CMK (cell line): ENCODE data around the gene RBFOX1.

Experiments used
- DNase-seq: peaks from one replicate; pipeline ENCODE4 v3.0.0-alpha.2; 2010; ENCODE audit warnings: low read depth

The RBFOX1 gene

DNA sequence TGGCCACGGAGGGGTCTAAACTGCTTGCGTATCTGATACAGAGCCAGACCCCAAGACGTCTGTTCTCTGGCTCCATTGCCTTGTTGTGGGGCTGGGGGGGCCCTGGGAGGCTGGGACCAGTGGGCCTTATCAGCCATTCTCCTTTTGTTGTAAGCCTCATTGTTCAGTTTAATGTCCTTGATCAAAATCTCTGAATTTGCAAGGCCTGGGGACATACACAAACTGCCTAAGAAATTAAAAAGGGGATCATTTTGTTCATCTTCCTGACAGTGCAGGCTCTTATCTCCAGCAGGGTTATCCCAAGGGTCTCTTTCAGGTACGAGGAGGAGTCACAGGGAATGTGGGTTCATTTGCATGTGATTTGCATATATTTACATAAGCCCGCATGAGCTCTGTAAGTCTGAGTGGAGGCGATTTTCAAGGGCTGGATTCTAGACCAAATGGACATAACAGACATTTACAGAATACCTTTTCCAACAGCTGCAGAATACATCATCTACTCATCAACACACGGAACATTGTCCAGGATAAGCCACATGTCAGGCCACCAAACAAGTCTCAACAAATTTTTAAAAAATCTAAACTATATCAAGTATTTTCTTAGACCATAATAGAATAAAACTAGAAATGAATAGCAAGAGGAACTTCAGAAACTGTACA lies 269.8 kb downstream of the RBFOX1 start:
- no peak for DNase-seq

GRCh38 chr16:7605812-7606211 lies 273.2 kb downstream of the RBFOX1 start:
- DNase-seq, result no peak

GRCh38 chr16:7612671-7613070 lies 280.0 kb downstream of the RBFOX1 start:
- DNase-seq, result no peak

- no peak for DNase-seq
Observed at GRCh38 chr16:7613518-7613917, 280.9 kb downstream of the RBFOX1 start.

DNA sequence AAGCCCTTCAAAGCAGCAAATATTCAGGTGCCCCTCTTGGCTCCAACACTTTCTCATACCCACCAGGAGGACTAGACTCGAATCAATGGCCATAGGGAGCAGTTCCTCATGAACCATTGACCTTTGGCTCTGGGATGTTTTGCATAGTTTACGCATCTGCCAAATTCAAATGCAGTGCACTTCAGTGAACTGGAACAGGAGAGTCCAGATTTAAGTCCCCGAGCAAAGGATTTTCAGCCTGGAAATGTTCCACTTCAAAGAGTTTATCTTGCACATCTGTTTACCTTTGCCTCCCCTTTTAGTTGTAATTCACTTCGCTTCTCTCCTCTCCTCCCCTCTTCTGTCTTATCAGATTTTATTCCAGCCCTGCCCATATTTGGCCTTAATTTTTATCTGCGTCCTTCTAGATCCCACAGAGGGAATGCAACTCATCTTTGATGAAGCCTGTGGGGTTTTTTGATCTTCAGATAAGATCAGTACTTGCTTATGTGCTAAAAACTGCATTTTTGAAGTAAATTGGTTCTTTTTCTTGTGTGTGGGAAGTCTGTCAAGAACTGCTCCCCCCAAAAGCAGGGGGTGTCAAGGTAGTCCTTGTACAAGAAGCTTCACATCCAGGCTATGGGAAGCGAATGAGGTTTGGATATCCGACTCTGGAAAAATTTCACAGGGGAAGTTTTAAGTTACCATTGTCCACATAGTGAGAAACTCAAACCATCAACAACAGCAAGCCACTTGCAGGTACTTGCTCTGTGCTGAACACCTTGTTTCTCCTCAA lies 281.6 kb downstream of the RBFOX1 start:
- DNase-seq, result no peak

DNA sequence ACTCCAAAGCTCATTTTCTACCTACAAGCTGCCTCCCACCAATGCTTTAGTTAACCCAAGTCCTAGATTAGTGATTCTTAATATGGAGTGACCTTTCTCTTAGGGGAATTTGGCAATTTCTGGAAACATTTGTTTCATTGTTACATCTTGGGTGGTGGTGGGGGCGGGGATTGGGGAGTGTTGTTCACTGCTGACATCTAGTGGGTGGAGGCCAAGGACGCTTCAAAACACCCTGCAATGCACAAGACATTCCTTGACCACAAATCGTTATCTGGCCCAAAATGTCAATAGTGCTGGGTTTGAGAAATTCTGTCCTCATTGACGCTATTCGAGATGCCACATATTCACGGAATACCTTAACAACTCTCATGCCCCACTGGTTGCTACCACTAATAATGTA lies 282.9 kb downstream of the RBFOX1 start:
- DNase-seq, result no peak

DNA sequence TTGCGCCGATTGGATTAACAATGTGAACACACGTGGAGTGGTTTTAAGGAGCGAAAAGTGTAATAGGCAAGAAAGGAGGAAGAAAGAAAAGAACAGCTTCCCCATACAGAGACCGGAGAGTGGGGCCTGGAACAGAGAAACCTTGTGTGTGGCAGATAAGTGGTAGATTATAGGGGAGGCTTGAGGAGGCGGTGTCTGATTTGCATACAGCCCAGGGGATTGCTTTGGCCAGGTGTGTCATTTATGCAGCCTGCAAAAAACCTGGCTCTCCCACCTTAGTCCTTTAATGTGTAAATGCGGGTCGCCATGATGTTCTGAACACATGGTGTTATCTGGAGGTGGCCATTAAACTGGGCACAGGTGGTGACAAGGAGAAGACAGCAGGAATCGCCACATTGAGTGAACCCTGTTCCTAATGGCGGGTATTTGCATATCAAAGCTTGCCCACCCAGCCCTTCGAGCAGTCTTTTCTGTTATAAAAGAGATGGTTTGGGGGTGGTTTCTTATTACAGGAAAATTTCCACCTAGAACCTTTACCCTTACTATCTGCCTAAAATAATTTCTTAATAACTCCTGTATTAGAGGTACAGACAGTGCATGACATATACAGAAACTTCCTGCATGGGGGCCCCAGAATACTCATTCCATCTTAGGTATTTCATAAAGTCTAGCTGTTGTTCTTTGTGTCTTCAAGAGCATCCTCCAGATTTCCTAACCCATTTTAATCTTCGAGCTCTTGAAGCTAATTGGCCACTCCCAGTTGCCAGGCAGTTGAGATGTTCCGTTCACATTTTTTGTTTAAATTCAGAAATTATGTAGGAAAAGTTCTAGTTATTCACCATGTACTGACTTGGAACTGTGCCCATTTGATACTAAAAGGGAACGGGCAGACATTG lies 292.5 kb downstream of the RBFOX1 start:
- no peak for DNase-seq

- no peak for DNase-seq
Observed at GRCh38 chr16:7628981-7629380, 296.3 kb downstream of the RBFOX1 start.

GRCh38 chr16:7629571-7629970 lies 296.9 kb downstream of the RBFOX1 start:
- no peak for DNase-seq

- no peak for DNase-seq
Observed at GRCh38 chr16:7637446-7637845, 304.8 kb downstream of the RBFOX1 start.

- no peak for DNase-seq
Observed at GRCh38 chr16:7638306-7638705, 305.7 kb downstream of the RBFOX1 start.

- DNase-seq, result no peak
Observed at GRCh38 chr16:7640334-7640733, 307.7 kb downstream of the RBFOX1 start.

GRCh38 chr16:7644176-7644575 lies 311.5 kb downstream of the RBFOX1 start:
- DNase-seq, result no peak

DNA sequence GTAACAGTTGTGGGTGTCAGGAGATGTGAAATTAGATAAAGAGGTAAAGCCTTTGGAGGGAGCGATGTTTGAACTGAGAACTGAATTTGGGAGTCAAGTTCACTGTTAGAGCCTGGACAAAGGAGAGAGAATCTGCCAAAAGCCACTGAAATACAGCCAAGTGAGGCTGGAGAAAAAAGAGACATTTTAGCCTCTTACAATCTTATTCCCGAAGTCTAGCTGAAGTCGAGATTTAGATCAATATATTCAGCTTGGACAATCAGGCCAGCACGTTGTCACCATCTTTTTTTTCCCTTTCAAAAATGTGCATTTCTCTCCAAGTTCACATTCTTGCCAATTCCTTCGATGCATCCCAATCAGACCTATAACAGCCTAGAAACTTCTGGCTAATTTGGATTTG lies 312.2 kb downstream of the RBFOX1 start:
- no peak for DNase-seq

DNA sequence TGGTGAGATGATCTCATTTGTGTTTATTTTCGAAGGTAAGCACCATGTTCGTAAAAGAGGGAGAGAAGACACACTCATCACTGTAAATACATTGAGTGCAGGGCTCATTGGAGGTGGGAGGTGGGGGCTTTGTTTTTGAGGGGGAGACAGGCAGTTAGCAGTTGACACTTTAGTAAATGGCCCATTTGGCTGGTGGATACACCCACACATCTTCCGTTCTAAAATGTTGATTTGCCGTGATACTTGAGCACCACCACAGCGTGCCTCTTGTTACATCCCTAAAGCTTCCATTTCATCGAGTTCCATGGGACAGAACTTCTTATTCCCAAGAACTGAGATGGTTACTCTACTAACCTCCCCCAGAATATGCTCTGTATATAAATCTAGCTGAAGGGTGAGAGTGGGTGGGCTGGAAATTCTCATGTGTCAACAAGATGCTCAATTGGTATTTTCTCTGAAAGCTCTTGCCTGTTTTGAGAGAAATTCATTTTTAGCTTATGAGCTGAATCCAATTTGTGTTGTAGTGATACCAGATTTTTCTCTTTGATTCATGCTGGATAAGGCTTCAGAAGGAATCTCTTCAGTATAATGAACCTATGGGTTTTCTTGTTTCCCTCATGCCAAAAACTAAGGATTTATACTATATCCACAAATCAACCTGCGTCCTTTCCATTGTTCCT lies 314.3 kb downstream of the RBFOX1 start:
- DNase-seq, result no peak

DNA sequence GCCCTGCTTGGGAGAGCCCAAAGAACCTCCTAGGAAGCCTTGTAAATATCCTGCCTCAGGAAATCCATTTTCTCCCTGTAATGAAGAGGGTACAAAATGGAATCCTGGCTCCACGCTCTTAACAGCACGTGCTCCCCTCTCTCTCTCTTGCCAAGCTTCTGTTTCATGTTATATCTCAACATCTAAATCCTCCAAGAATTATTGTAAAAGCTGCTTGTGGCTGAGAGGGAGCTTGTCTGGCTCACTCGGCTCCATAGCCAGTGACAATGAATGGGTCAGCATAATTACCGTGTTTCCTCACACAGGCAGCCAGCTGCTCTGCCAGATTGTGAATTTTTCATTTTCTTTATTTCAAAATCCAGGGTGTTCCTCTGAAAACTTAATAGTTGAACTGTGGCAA lies 317.8 kb downstream of the RBFOX1 start:
- DNase-seq, result no peak

- no peak for DNase-seq
Observed at GRCh38 chr16:7651803-7652570, 319.3 kb downstream of the RBFOX1 start.

- no peak for DNase-seq
Observed at GRCh38 chr16:7653746-7654461, 321.3 kb downstream of the RBFOX1 start.

GRCh38 chr16:7675628-7676027 lies 343.0 kb downstream of the RBFOX1 start:
- DNase-seq, result no peak

GRCh38 chr16:7680296-7680695 lies 347.7 kb downstream of the RBFOX1 start:
- DNase-seq, result no peak

GRCh38 chr16:7688811-7689210 lies 356.2 kb downstream of the RBFOX1 start:
- DNase-seq, result no peak
